Vagina (tissue), 2 donors: ENCODE data around the gene DIP2A. TPM values are rescaled to one million over a fixed set of nuclear protein-coding genes. Genes with fewer than 3 reads are reported as not detected.

ENCODE experiments used
- DNase-seq, 2 donors: peaks; one replicate each; pipeline ENCODE4 v3.0.0-alpha.2; 2017; ENCODE audit errors: extremely low spot score in 2 of 2
- H3K27ac ChIP-seq: fragments of 200-600 bp; sonication (generic); one replicate; pipeline ENCODE4 v1.5.1; 2019
- H3K27me3 ChIP-seq: fragments of 200-600 bp; sonication (generic); one replicate; pipeline ENCODE4 v1.5.1; 2019
- H3K36me3 ChIP-seq, 2 donors: fragments of 200-600 bp; sonication (generic); one replicate each; pipeline ENCODE4 v1.5.1; 2017 to 2019
- H3K4me1 ChIP-seq: fragments of 200-600 bp; sonication (generic); one replicate; pipeline ENCODE4 v1.5.1; 2019
- H3K4me3 ChIP-seq, 2 donors: fragments of 200-600 bp; sonication (generic); 1 replicate in 1 of 2; 2 replicates in 1 of 2; pipeline ENCODE4 v1.5.1; 2016 to 2019
- H3K9me3 ChIP-seq: fragments of 200-600 bp; sonication (generic); one replicate; pipeline ENCODE4 v1.5.1; 2019
- POLR2A ChIP-seq, 2 donors: fragments of 450-650 bp; IDR thresholded peaks; one replicate each; pipeline ENCODE4 v1.6.1; 2017; ENCODE audit warnings: antibody characterized with exemption in 2 of 2, mild to moderate bottlenecking in 2 of 2, moderate library complexity in 2 of 2
- POLR2AphosphoS5 ChIP-seq, 2 donors: sonication (generic); formaldehyde crosslinking; IDR thresholded peaks; one replicate each; pipeline ENCODE4 v1.9.0; 2017; ENCODE audit warnings: antibody characterized with exemption in 2 of 2, mild to moderate bottlenecking in 2 of 2, low read depth in 1 of 2; ENCODE audit not compliant: insufficient read depth in 1 of 2
- intact Hi-C: fragments of 100-400 bp; cut with DNase I; formaldehyde crosslinking; loops from one replicate; pipeline ENCODE4 v1.15.1; 2023
- total RNA-seq: library from RNA; depleted of rRNA; stranded (reverse); fragments of >200 nt; gene quantifications from one replicate; pipeline ENCODE4 v1.2.3, GENCODE V29; 2016
- TF ChIP-seq, protein P1 (sequence below), 3 experiments: fragments of 450-650 bp in 2 of 3; fragments of 200-600 bp in 1 of 3; sonication (generic) in 1 of 3; IDR thresholded peaks; one replicate each; pipeline ENCODE4 v1.5.1; 2017 to 2019; ENCODE audit warnings: antibody characterized with exemption in 3 of 3, mild to moderate bottlenecking in 2 of 3, moderate library complexity in 2 of 3

DIP2A gene
- total RNA-seq, 1 donor from 2014 or later: 46.2 TPM

GRCh38 chr21:46538851-46539666 lies 80.4 kb downstream of the DIP2A start:
- no peaks in the 10 kb centered on the region for H3K9me3 ChIP-seq
- intact Hi-C loops: no loop called here
- TF ChIP-seq, protein P1, sequence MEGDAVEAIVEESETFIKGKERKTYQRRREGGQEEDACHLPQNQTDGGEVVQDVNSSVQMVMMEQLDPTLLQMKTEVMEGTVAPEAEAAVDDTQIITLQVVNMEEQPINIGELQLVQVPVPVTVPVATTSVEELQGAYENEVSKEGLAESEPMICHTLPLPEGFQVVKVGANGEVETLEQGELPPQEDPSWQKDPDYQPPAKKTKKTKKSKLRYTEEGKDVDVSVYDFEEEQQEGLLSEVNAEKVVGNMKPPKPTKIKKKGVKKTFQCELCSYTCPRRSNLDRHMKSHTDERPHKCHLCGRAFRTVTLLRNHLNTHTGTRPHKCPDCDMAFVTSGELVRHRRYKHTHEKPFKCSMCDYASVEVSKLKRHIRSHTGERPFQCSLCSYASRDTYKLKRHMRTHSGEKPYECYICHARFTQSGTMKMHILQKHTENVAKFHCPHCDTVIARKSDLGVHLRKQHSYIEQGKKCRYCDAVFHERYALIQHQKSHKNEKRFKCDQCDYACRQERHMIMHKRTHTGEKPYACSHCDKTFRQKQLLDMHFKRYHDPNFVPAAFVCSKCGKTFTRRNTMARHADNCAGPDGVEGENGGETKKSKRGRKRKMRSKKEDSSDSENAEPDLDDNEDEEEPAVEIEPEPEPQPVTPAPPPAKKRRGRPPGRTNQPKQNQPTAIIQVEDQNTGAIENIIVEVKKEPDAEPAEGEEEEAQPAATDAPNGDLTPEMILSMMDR (IDR thresholded peaks at IDR 0.05): no peak
- TF ChIP-seq POLR2AphosphoS5 (IDR thresholded peaks at IDR 0.05; ENCODE audit: insufficient read depth in 1 of 2, low read depth in 1 of 2) (no peak), POLR2A (IDR thresholded peaks at IDR 0.05) (no peak)
- H3K27ac ChIP-seq: no peak overlapping the region
- no peaks in the 10 kb centered on the region for H3K27me3 ChIP-seq
- no peak overlapping the region for H3K4me3 ChIP-seq
- peaks cover 0 to 80% of the 10 kb centered on the region in 2 donors for H3K36me3 ChIP-seq
- DNase-seq: no peak
- no peaks in the 10 kb centered on the region for H3K4me1 ChIP-seq

DNA sequence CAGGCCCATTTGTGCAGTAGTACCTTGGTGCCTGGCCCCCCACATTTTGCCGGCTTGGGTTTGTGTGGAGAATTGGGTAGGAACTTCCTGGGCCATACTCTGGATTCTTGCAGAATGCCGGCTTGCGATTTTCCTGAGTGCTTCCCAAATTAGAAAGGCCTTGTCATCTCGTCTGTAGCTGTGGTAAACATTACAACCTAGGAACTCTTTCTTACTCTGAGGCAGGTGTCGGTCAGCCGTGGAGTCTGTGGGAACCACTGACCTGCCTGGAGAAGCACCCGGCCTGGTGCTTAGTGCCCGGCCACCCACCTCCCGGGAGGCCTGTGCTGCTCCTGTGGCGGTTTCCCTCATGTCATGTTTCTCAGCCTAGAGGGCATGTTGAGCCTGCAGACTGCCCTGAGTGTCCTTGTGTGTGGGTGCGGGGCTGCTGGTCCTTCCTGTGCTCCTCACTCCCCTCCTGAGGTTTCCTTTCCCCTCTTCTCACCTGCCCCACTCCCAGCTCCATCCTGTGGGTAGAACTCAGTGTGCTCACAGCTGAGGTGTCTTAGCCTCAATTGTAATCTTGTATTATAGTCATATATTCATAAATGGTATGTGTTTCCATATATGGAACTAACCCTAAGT lies 81.5 kb downstream of the DIP2A start:
- H3K36me3 ChIP-seq: peaks cover 0 to 74% of the 10 kb centered on the region in 2 donors
- no peaks in the 10 kb centered on the region for H3K9me3 ChIP-seq
- DNase-seq: no peak
- intact Hi-C loops: no loop called here
- TF ChIP-seq, protein P1 (IDR thresholded peaks at IDR 0.05): no peak
- no peak for TF ChIP-seq POLR2AphosphoS5 (IDR thresholded peaks at IDR 0.05; ENCODE audit: insufficient read depth in 1 of 2, low read depth in 1 of 2)
- no peak for TF ChIP-seq POLR2A (IDR thresholded peaks at IDR 0.05)
- no peak overlapping the region for H3K27ac ChIP-seq
- no peaks in the 10 kb centered on the region for H3K27me3 ChIP-seq
- no peak overlapping the region for H3K4me3 ChIP-seq
- H3K4me1 ChIP-seq: no peaks in the 10 kb centered on the region

DNA sequence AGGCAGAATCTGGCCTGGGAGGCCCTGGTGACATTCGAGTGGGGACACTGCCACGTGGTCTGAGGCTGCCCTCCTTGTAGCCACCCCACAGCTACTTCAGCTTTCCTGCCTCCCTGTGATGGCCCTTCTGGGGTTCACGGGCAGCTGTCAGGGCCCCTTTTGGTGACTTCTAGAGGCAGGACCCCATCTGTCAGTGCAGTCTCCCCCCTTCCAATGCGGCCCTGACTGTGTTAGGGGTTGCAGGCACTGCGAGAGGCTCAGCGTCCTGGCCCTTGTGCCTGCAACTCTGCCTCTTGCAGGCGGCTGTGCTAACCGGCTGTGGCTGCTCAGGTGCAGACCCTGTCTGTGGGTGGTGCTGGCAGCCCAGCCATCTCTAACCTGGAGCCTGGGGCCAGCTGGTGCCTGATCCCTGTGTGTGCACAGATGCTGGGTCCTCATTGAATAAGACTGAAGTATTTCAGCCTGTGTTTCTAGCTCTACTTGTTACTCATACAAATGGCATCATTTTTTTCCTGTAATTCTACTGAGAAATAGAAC lies 84.0 kb downstream of the DIP2A start:
- intact Hi-C loops: no loop called here
- TF ChIP-seq POLR2AphosphoS5 (IDR thresholded peaks at IDR 0.05; ENCODE audit: insufficient read depth in 1 of 2, low read depth in 1 of 2) (no peak), POLR2A (IDR thresholded peaks at IDR 0.05) (no peak)
- TF ChIP-seq, protein P1 (IDR thresholded peaks at IDR 0.05): no peak
- no peak for DNase-seq
- H3K4me3 ChIP-seq: no peak overlapping the region
- no peaks in the 10 kb centered on the region for H3K4me1 ChIP-seq
- no peaks in the 10 kb centered on the region for H3K27me3 ChIP-seq
- H3K27ac ChIP-seq: no peak overlapping the region
- H3K36me3 ChIP-seq: peaks cover 0 to 74% of the 10 kb centered on the region in 2 donors
- no peaks in the 10 kb centered on the region for H3K9me3 ChIP-seq

GRCh38 chr21:46543306-46543705 lies 84.6 kb downstream of the DIP2A start:
- no peak for TF ChIP-seq POLR2A (IDR thresholded peaks at IDR 0.05)
- intact Hi-C loops: no loop called here
- no peak for DNase-seq
- no peaks in the 10 kb centered on the region for H3K9me3 ChIP-seq
- H3K4me1 ChIP-seq: no peaks in the 10 kb centered on the region
- H3K36me3 ChIP-seq: peaks cover 0 to 67% of the 10 kb centered on the region in 2 donors
- H3K4me3 ChIP-seq: no peak overlapping the region
- no peak overlapping the region for H3K27ac ChIP-seq
- H3K27me3 ChIP-seq: no peaks in the 10 kb centered on the region

- no peak for DNase-seq
Observed at GRCh38 chr21:46544003-46544402, 85.3 kb downstream of the DIP2A start.

More at GRCh38 chr21:46544003-46544402, 85.3 kb downstream of the DIP2A start:
- no peak for TF ChIP-seq POLR2A (IDR thresholded peaks at IDR 0.05)
- TF ChIP-seq, protein P1 (IDR thresholded peaks at IDR 0.05): no peak
- TF ChIP-seq POLR2AphosphoS5 (IDR thresholded peaks at IDR 0.05; ENCODE audit: insufficient read depth in 1 of 2, low read depth in 1 of 2): no peak
- Histone ChIP-seq H3K27ac (no peak overlapping the region), H3K4me3 (no peak overlapping the region), H3K27me3 (no peaks in the 10 kb centered on the region), H3K9me3 (no peaks in the 10 kb centered on the region), H3K4me1 (no peaks in the 10 kb centered on the region), H3K36me3 (peaks cover 0 to 60% of the 10 kb centered on the region in 2 donors)
- intact Hi-C loops: no loop called here
